Hepatocyte (in vitro differentiated cells): ENCODE results near the gene NDUFS1.

Experiments
- EZH2 ChIP-seq: fragments of 200-600 bp; sonication (generic); IDR thresholded peaks from 2 replicates; pipeline ENCODE4 v1.6.1; 2016; ENCODE audit warnings: antibody characterized with exemption, mild to moderate bottlenecking, borderline replicate concordance
- EZH2phosphoT487 ChIP-seq: fragments of 200-600 bp; sonication (generic); IDR thresholded peaks from one replicate; pipeline ENCODE4 v1.6.1; 2018; ENCODE audit warnings: antibody characterized with exemption, mild to moderate bottlenecking, low read depth, moderate library complexity; ENCODE audit not compliant: unreplicated experiment, severe bottlenecking
- TF ChIP-seq, protein P1 (sequence below): fragments of 200-600 bp; sonication (generic); IDR thresholded peaks from 2 replicates; pipeline ENCODE4 v1.5.1; 2016; ENCODE audit warnings: antibody characterized with exemption, mild to moderate bottlenecking; ENCODE audit not compliant: poor library complexity

DNA sequence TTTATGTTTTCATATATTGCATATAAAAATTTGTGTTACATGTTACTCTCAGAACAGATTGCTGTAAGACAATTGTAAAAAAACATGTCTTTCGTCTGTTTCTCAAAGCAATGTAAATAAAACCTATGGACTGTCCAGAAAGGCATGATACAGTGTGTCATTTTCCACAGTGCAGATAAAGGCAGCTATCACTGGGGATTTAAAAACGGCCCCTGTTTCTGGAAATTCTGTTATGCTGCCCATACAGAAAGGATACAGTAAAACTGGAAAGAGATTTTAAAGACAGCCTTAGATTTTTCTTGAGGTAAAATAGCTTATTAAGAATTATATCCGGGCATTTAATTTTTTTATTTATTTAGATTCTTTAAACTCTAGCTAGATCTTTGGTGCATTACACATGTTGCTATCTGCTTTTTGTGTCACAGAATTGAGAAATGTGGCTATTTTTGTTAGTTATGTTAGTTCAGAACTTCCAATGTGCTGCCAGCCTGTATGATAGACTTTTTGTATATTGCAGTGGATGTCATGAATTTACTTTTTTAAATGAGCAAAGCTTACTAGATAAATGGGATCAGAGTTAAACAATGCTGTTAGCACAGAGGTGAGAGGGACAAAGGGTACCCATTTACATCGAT is 72.4 kb downstream of the NDUFS1 start:
- TF ChIP-seq, protein P1, sequence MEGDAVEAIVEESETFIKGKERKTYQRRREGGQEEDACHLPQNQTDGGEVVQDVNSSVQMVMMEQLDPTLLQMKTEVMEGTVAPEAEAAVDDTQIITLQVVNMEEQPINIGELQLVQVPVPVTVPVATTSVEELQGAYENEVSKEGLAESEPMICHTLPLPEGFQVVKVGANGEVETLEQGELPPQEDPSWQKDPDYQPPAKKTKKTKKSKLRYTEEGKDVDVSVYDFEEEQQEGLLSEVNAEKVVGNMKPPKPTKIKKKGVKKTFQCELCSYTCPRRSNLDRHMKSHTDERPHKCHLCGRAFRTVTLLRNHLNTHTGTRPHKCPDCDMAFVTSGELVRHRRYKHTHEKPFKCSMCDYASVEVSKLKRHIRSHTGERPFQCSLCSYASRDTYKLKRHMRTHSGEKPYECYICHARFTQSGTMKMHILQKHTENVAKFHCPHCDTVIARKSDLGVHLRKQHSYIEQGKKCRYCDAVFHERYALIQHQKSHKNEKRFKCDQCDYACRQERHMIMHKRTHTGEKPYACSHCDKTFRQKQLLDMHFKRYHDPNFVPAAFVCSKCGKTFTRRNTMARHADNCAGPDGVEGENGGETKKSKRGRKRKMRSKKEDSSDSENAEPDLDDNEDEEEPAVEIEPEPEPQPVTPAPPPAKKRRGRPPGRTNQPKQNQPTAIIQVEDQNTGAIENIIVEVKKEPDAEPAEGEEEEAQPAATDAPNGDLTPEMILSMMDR = no peak
- TF ChIP-seq EZH2 (no peak), EZH2phosphoT487 (no peak)
